GM23338 (cell line): ENCODE data around the gene CFHR1. TPM values are rescaled to one million over a fixed set of nuclear protein-coding genes. Genes with fewer than 3 reads are reported as not detected.

Experiments
- ATAC-seq: fragments of 200-7000 bp; cut with Tn5 transposase; 3 replicates; pipeline ENCODE4 v1.9.1; 2020
- DNase-seq: peaks from one replicate; pipeline ENCODE4 v3.0.0-alpha.2; 2015; ENCODE audit warnings: low spot score
- H2AFZ ChIP-seq: fragments of 200-600 bp; sonication (generic); 2 replicates; pipeline ENCODE4 v1.8.0; 2016; ENCODE audit warnings: antibody characterized with exemption, mild to moderate bottlenecking, moderate library complexity
- H3F3A ChIP-seq: fragments of 200-600 bp; sonication (generic); replicated peaks from 2 replicates; pipeline ENCODE4 v1.8.0; 2017; ENCODE audit warnings: antibody characterized with exemption, mixed run types, low read depth
- H3K27ac ChIP-seq: fragments of 200-600 bp; sonication (generic); 2 replicates; pipeline ENCODE4 v1.6.1; 2016; ENCODE audit warnings: low read depth
- H3K27me3 ChIP-seq: fragments of 200-600 bp; sonication (generic); 2 replicates; pipeline ENCODE4 v1.8.0; 2016; ENCODE audit warnings: mild to moderate bottlenecking, mixed run types, moderate library complexity; ENCODE audit not compliant: insufficient read depth
- H3K36me3 ChIP-seq: fragments of 200-600 bp; sonication (generic); 2 replicates; pipeline ENCODE4 v1.8.0; 2016; ENCODE audit warnings: mild to moderate bottlenecking; ENCODE audit not compliant: insufficient read depth
- H3K4me1 ChIP-seq: fragments of 200-600 bp; sonication (generic); 2 replicates; pipeline ENCODE4 v1.8.0; 2016; ENCODE audit warnings: mild to moderate bottlenecking, moderate library complexity; ENCODE audit not compliant: insufficient read depth
- H3K4me2 ChIP-seq: fragments of 200-600 bp; sonication (generic); 2 replicates; pipeline ENCODE4 v1.7.1; 2017; ENCODE audit warnings: mixed run types
- H3K4me3 ChIP-seq: fragments of 200-600 bp; sonication (generic); 2 replicates; pipeline ENCODE4 v1.6.1; 2016; ENCODE audit warnings: mixed run types
- H3K79me2 ChIP-seq: fragments of 200-600 bp; sonication (generic); replicated peaks from 2 replicates; pipeline ENCODE4 v1.8.0; 2017; ENCODE audit warnings: mild to moderate bottlenecking; ENCODE audit not compliant: insufficient read depth
- H3K9me2 ChIP-seq: fragments of 200-600 bp; sonication (generic); 2 replicates; pipeline ENCODE4 v1.8.0; 2017; ENCODE audit not compliant: insufficient read depth
- H4K20me1 ChIP-seq: fragments of 200-600 bp; sonication (generic); replicated peaks from 2 replicates; pipeline ENCODE4 v1.8.0; 2017; ENCODE audit warnings: mild to moderate bottlenecking; ENCODE audit not compliant: insufficient read depth
- H3K27ac Mint-ChIP-seq: 2 replicates; pipeline ENCODE4 v1.8.0; 2020; ENCODE audit warnings: inconsistent platforms, mild to moderate bottlenecking, moderate library complexity, mixed read lengths
- H3K27me3 Mint-ChIP-seq: 3 replicates; pipeline ENCODE4 v1.8.0; 2022; ENCODE audit warnings: low read depth, mild to moderate bottlenecking, moderate library complexity, mixed read lengths, inconsistent platforms; ENCODE audit not compliant: insufficient read depth, poor library complexity
- H3K36me3 Mint-ChIP-seq: 3 replicates; pipeline ENCODE4 v1.8.0; 2021; ENCODE audit warnings: low read depth, mild to moderate bottlenecking, inconsistent platforms, moderate library complexity, mixed read lengths
- H3K4me1 Mint-ChIP-seq: 3 replicates; pipeline ENCODE4 v1.8.0; 2020; ENCODE audit warnings: mild to moderate bottlenecking, inconsistent platforms, mixed read lengths
- H3K4me3 Mint-ChIP-seq: 3 replicates; pipeline ENCODE4 v1.8.0; 2021; ENCODE audit warnings: moderate library complexity, mild to moderate bottlenecking, inconsistent platforms, mixed read lengths
- H3K9me3 Mint-ChIP-seq: 3 replicates; pipeline ENCODE4 v1.8.0; 2020; ENCODE audit warnings: moderate library complexity, mild to moderate bottlenecking, inconsistent platforms, mixed read lengths
- CREB1 ChIP-seq: fragments of 250-450 bp; sonication (Bioruptor Pico); IDR thresholded peaks from 2 replicates; pipeline ENCODE4 v1.5.0; 2020; ENCODE audit warnings: low read depth, mild to moderate bottlenecking, moderate library complexity
- CTCF ChIP-seq, 2 experiments: fragments of 200-600 bp in 1 of 2; sonication (generic) in 1 of 2; conservative IDR thresholded peaks; 2 replicates each; pipeline versions ENCODE4 v1.5.1 to v1.6.1; 2016 to 2017; ENCODE audit warnings: antibody characterized with exemption in 2 of 2, low read depth in 2 of 2, mild to moderate bottlenecking in 2 of 2, moderate library complexity in 1 of 2
- ETS1 ChIP-seq: IDR thresholded peaks from 2 replicates; pipeline ENCODE4 v1.6.1; 2016; ENCODE audit warnings: antibody characterized with exemption
- EZH2 ChIP-seq: fragments of 200-600 bp; sonication (generic); IDR thresholded peaks from one replicate; pipeline ENCODE4 v1.8.0; 2017; ENCODE audit warnings: antibody characterized with exemption, mild to moderate bottlenecking, low read depth; ENCODE audit not compliant: unreplicated experiment
- EZH2phosphoT487 ChIP-seq: fragments of 200-600 bp; sonication (generic); IDR thresholded peaks from one replicate; pipeline ENCODE4 v1.8.1; 2018; ENCODE audit warnings: antibody characterized with exemption; ENCODE audit not compliant: unreplicated experiment
- JUNB ChIP-seq: IDR thresholded peaks from one replicate; pipeline ENCODE4 v1.6.1; 2016; ENCODE audit warnings: antibody characterized with exemption; ENCODE audit not compliant: unreplicated experiment
- NANOG ChIP-seq: IDR thresholded peaks from 2 replicates; pipeline ENCODE4 v1.6.1; 2016; ENCODE audit warnings: antibody characterized with exemption, borderline replicate concordance
- POLR2AphosphoS5 ChIP-seq: IDR thresholded peaks from 2 replicates; pipeline ENCODE4 v1.6.1; 2016; ENCODE audit warnings: antibody characterized with exemption, low read depth
- REST ChIP-seq: IDR thresholded peaks from one replicate; pipeline ENCODE4 v1.6.1; 2018; ENCODE audit warnings: antibody characterized with exemption; ENCODE audit not compliant: unreplicated experiment
- STAT1 ChIP-seq: IDR thresholded peaks from one replicate; pipeline ENCODE4 v1.6.1; 2016; ENCODE audit warnings: antibody characterized with exemption; ENCODE audit not compliant: unreplicated experiment
- ZNF114 ChIP-seq: fragments of 250-450 bp; sonication (Bioruptor Pico); IDR thresholded peaks from 2 replicates; pipeline ENCODE4 v1.5.0; 2020; ENCODE audit warnings: mild to moderate bottlenecking, moderate library complexity
- ZNF331 ChIP-seq: fragments of 250-450 bp; sonication (Bioruptor Pico); IDR thresholded peaks from 2 replicates; pipeline ENCODE4 v1.5.0; 2020; ENCODE audit warnings: low read depth, mild to moderate bottlenecking, moderate library complexity
- ZNF462 ChIP-seq: fragments of 250-450 bp; sonication (Bioruptor Pico); IDR thresholded peaks from 2 replicates; pipeline ENCODE4 v1.5.0; 2020; ENCODE audit warnings: mild to moderate bottlenecking, moderate library complexity
- polyA plus RNA-seq: library from polyadenylated mRNA; unstranded; fragments of >200 nt; fragmentation: Nextera tagmentation; extraction: Ambion mirVana; gene quantifications from 2 replicates; pipeline ENCODE4 v1.2.1, GENCODE V29; 2016
- total RNA-seq: library from RNA; depleted of rRNA; stranded (reverse); fragments of >200 nt; shearing (Covaris generic); gene quantifications from 2 replicates; pipeline ENCODE4 v1.2.3, GENCODE V29; 2014

The CFHR1 gene
- total and polyA plus RNA-seq, 2 experiments from 2014 or later, result not detected

DNA sequence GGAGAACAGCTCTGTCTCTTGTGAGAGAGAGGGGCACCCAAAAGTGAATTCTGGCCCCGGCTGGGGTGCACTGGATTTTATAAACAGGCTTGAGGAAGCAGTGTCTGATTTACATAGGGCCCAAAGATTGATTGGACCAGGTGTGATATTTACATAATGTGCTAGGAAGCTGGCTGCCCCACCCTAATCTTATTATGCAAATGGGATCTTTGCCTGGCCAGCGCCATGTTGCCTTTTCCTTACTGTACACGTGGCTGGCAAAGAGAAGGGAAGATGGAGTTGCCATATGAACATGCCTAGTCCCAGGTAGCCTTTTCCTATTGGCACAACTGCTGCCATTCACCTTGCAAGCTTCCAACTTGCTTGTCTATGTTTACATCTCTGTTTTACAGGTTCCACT is 39.3 kb downstream of the CFHR1 start:
- H3K4me3 Mint-ChIP-seq, result no peak overlapping the region

More for the DNA sequence above, 39.3 kb downstream of the CFHR1 start:
- Histone ChIP-seq H2AFZ (no peak overlapping the region; the same call in 1 of the 2 replicates), H3F3A (no peaks in the 10 kb centered on the region), H3K4me1 (no peaks in the 10 kb centered on the region), H3K27me3 (no peaks in the 10 kb centered on the region), H3K27ac (no peak overlapping the region), H3K9me2 (no peaks in the 10 kb centered on the region), H3K36me3 (no peaks in the 10 kb centered on the region), H3K79me2 (no peaks in the 10 kb centered on the region), H4K20me1 (no peaks in the 10 kb centered on the region), H3K4me3 (no peak overlapping the region), H3K4me2 (no peak overlapping the region)
- DNase-seq, result no peak
- no peaks in the 10 kb centered on the region for H3K4me1 Mint-ChIP-seq
- H3K9me3 Mint-ChIP-seq, result no peaks in the 10 kb centered on the region
- H3K36me3 Mint-ChIP-seq, result no peaks in the 10 kb centered on the region
- no peaks in the 10 kb centered on the region for H3K27me3 Mint-ChIP-seq
- TF ChIP-seq EZH2 (no peak), CTCF (conservative IDR thresholded peaks at IDR 0.05; ENCODE audit: low read depth in 2 of 2) (no peak), ETS1 (no peak), STAT1 (no peak), POLR2AphosphoS5 (no peak), NANOG (no peak), ZNF114 (CRISPR knock-in tag) (no peak), JUNB (no peak), ZNF331 (CRISPR knock-in tag) (no peak), REST (no peak), CREB1 (no peak), EZH2phosphoT487 (no peak), ZNF462 (CRISPR knock-in tag) (no peak)
- no peak for ATAC-seq
- H3K27ac Mint-ChIP-seq, result no peak overlapping the region
